ENCODE data around the gene NCKAP5L. TPM values are rescaled to one million over a fixed set of nuclear protein-coding genes. Genes with fewer than 3 reads are reported as not detected.
"Not testable (repeated sequence)": the region's sequence is repeated elsewhere in the genome, so short reads cannot be mapped to it uniquely, and the experiment has no call there.

Gene NCKAP5L
- total RNA-seq, 1 donor from 2014 or later = 19.3 TPM

- Histone ChIP-seq H3K27me3 (ENCODE audit: control insufficient read depth in 3 of 3, insufficient read depth in 3 of 3, low read length in 3 of 3) (peaks cover 0 to 9% (median 6%) of the 10 kb centered on the region in 3 donors), H3K9ac (ENCODE audit: low read depth in 1 of 3, low read length in 3 of 3) (no peak overlapping the region), H3K4me1 (ENCODE audit: control insufficient read depth in 3 of 3, insufficient read depth in 3 of 3, low read length in 3 of 3) (peaks cover 28 to 31% (median 29%) of the 10 kb centered on the region in 3 donors), H3K9me3 (ENCODE audit: control insufficient read depth in 3 of 3, low read length in 3 of 3) (no peaks in the 10 kb centered on the region), H3K4me3 (ENCODE audit: low read length in 3 of 3) (no peak overlapping the region), H3K36me3 (ENCODE audit: control insufficient read depth in 3 of 3, insufficient read depth in 3 of 3, low read length in 3 of 3) (no peaks in the 10 kb centered on the region), H3K27ac (ENCODE audit: low read depth, low read length) (no peak overlapping the region)
Measured at GRCh38 chr12:49865109-49865781, 37.0 kb upstream of the NCKAP5L start.

- Histone ChIP-seq H3K4me3 (ENCODE audit: low read length in 3 of 3) (no peak overlapping the region), H3K9me3 (ENCODE audit: control insufficient read depth in 3 of 3, low read length in 3 of 3) (no peaks in the 10 kb centered on the region), H3K27me3 (ENCODE audit: control insufficient read depth in 3 of 3, insufficient read depth in 3 of 3, low read length in 3 of 3) (peaks cover 0 to 9% (median 6%) of the 10 kb centered on the region in 3 donors), H3K4me1 (ENCODE audit: control insufficient read depth in 3 of 3, insufficient read depth in 3 of 3, low read length in 3 of 3) (peaks cover 26 to 29% (median 26%) of the 10 kb centered on the region in 3 donors), H3K27ac (ENCODE audit: low read depth, low read length) (no peak overlapping the region), H3K9ac (ENCODE audit: low read depth in 1 of 3, low read length in 3 of 3) (no peak overlapping the region), H3K36me3 (ENCODE audit: control insufficient read depth in 3 of 3, insufficient read depth in 3 of 3, low read length in 3 of 3) (no peaks in the 10 kb centered on the region)
Measured at GRCh38 chr12:49864798-49865090, 36.5 kb upstream of the NCKAP5L start.

GRCh38 chr12:49863946-49864797, 36.0 kb upstream of the NCKAP5L start:
- H3K9me3 ChIP-seq (ENCODE audit: control insufficient read depth in 3 of 3, low read length in 3 of 3) = no peaks in the 10 kb centered on the region
- H3K27me3 ChIP-seq (ENCODE audit: control insufficient read depth in 3 of 3, insufficient read depth in 3 of 3, low read length in 3 of 3) = peaks cover 0 to 9% (median 6%) of the 10 kb centered on the region in 3 donors
- no peak overlapping the region for H3K27ac ChIP-seq (ENCODE audit: low read depth, low read length)
- no peaks in the 10 kb centered on the region for H3K36me3 ChIP-seq (ENCODE audit: control insufficient read depth in 3 of 3, insufficient read depth in 3 of 3, low read length in 3 of 3)
- H3K9ac ChIP-seq (ENCODE audit: low read depth in 1 of 3, low read length in 3 of 3) = no peak overlapping the region
- H3K4me3 ChIP-seq (ENCODE audit: low read length in 3 of 3) = no peak overlapping the region
- H3K4me1 ChIP-seq (ENCODE audit: control insufficient read depth in 3 of 3, insufficient read depth in 3 of 3, low read length in 3 of 3) = peaks cover 20 to 23% (median 20%) of the 10 kb centered on the region in 3 donors

- H3K27ac ChIP-seq (ENCODE audit: low read depth, low read length); H3K36me3 ChIP-seq (ENCODE audit: control insufficient read depth in 3 of 3, insufficient read depth in 3 of 3, low read length in 3 of 3); H3K4me1 ChIP-seq (ENCODE audit: control insufficient read depth in 3 of 3, insufficient read depth in 3 of 3, low read length in 3 of 3); H3K4me3 ChIP-seq (ENCODE audit: low read length in 3 of 3); H3K9me3 ChIP-seq (ENCODE audit: control insufficient read depth in 3 of 3, low read length in 3 of 3); H3K9ac ChIP-seq (ENCODE audit: low read depth in 1 of 3, low read length in 3 of 3); H3K27me3 ChIP-seq (ENCODE audit: control insufficient read depth in 3 of 3, insufficient read depth in 3 of 3, low read length in 3 of 3): not testable (repeated sequence)
Measured at GRCh38 chr12:49860921-49861320, 32.7 kb upstream of the NCKAP5L start.

- H3K36me3 ChIP-seq (ENCODE audit: control insufficient read depth in 3 of 3, insufficient read depth in 3 of 3, low read length in 3 of 3); H3K9ac ChIP-seq (ENCODE audit: low read depth in 1 of 3, low read length in 3 of 3); H3K4me3 ChIP-seq (ENCODE audit: low read length in 3 of 3); H3K9me3 ChIP-seq (ENCODE audit: control insufficient read depth in 3 of 3, low read length in 3 of 3); H3K27me3 ChIP-seq (ENCODE audit: control insufficient read depth in 3 of 3, insufficient read depth in 3 of 3, low read length in 3 of 3); H3K4me1 ChIP-seq (ENCODE audit: control insufficient read depth in 3 of 3, insufficient read depth in 3 of 3, low read length in 3 of 3); H3K27ac ChIP-seq (ENCODE audit: low read depth, low read length): not testable (repeated sequence)
Measured at GRCh38 chr12:49855890-49856289, 27.7 kb upstream of the NCKAP5L start.

- Histone ChIP-seq H3K4me3 (ENCODE audit: low read length in 3 of 3) (no peak overlapping the region), H3K27me3 (ENCODE audit: control insufficient read depth in 3 of 3, insufficient read depth in 3 of 3, low read length in 3 of 3) (peaks cover 0 to 7% (median 0%) of the 10 kb centered on the region in 3 donors), H3K9ac (ENCODE audit: low read depth in 1 of 3, low read length in 3 of 3) (no peak overlapping the region), H3K4me1 (ENCODE audit: control insufficient read depth in 3 of 3, insufficient read depth in 3 of 3, low read length in 3 of 3) (no peaks in the 10 kb centered on the region), H3K9me3 (ENCODE audit: control insufficient read depth in 3 of 3, low read length in 3 of 3) (no peaks in the 10 kb centered on the region), H3K27ac (ENCODE audit: low read depth, low read length) (no peak overlapping the region), H3K36me3 (ENCODE audit: control insufficient read depth in 3 of 3, insufficient read depth in 3 of 3, low read length in 3 of 3) (no peaks in the 10 kb centered on the region)
Measured at GRCh38 chr12:49854976-49855375, 26.8 kb upstream of the NCKAP5L start.

GRCh38 chr12:49853671-49854070, 25.5 kb upstream of the NCKAP5L start:
- no peaks in the 10 kb centered on the region for H3K9me3 ChIP-seq (ENCODE audit: control insufficient read depth in 3 of 3, low read length in 3 of 3)
- no peaks in the 10 kb centered on the region for H3K36me3 ChIP-seq (ENCODE audit: control insufficient read depth in 3 of 3, insufficient read depth in 3 of 3, low read length in 3 of 3)
- no peak overlapping the region for H3K27ac ChIP-seq (ENCODE audit: low read depth, low read length)
- H3K4me1 ChIP-seq (ENCODE audit: control insufficient read depth in 3 of 3, insufficient read depth in 3 of 3, low read length in 3 of 3) = no peaks in the 10 kb centered on the region
- no peak overlapping the region for H3K9ac ChIP-seq (ENCODE audit: low read depth in 1 of 3, low read length in 3 of 3)
- no peak overlapping the region for H3K4me3 ChIP-seq (ENCODE audit: low read length in 3 of 3)
- H3K27me3 ChIP-seq (ENCODE audit: control insufficient read depth in 3 of 3, insufficient read depth in 3 of 3, low read length in 3 of 3) = peaks cover 0 to 11% (median 0%) of the 10 kb centered on the region in 3 donors

GRCh38 chr12:49847161-49847560, 18.9 kb upstream of the NCKAP5L start:
- Histone ChIP-seq H3K4me1 (ENCODE audit: control insufficient read depth in 3 of 3, insufficient read depth in 3 of 3, low read length in 3 of 3) (peaks cover 6 to 14% (median 10%) of the 10 kb centered on the region in 3 donors), H3K9me3 (ENCODE audit: control insufficient read depth in 3 of 3, low read length in 3 of 3) (no peaks in the 10 kb centered on the region), H3K27me3 (ENCODE audit: control insufficient read depth in 3 of 3, insufficient read depth in 3 of 3, low read length in 3 of 3) (peaks cover 5 to 15% (median 13%) of the 10 kb centered on the region in 3 donors), H3K36me3 (ENCODE audit: control insufficient read depth in 3 of 3, insufficient read depth in 3 of 3, low read length in 3 of 3) (no peaks in the 10 kb centered on the region), H3K27ac (ENCODE audit: low read depth, low read length) (no peak overlapping the region), H3K4me3 (ENCODE audit: low read length in 3 of 3) (no peak overlapping the region), H3K9ac (ENCODE audit: low read depth in 1 of 3, low read length in 3 of 3) (no peak overlapping the region)

GRCh38 chr12:49846032-49846431, 17.8 kb upstream of the NCKAP5L start:
- Histone ChIP-seq H3K4me1 (ENCODE audit: control insufficient read depth in 3 of 3, insufficient read depth in 3 of 3, low read length in 3 of 3) (peaks cover 11 to 21% (median 16%) of the 10 kb centered on the region in 3 donors), H3K4me3 (ENCODE audit: low read length in 3 of 3) (no peak overlapping the region), H3K9ac (ENCODE audit: low read depth in 1 of 3, low read length in 3 of 3) (no peak overlapping the region)

GRCh38 chr12:49843876-49844437, 15.7 kb upstream of the NCKAP5L start:
- no peaks in the 10 kb centered on the region for H3K36me3 ChIP-seq (ENCODE audit: control insufficient read depth in 3 of 3, insufficient read depth in 3 of 3, low read length in 3 of 3)
- H3K27me3 ChIP-seq (ENCODE audit: control insufficient read depth in 3 of 3, insufficient read depth in 3 of 3, low read length in 3 of 3) = peaks cover 5 to 13% (median 7%) of the 10 kb centered on the region in 3 donors
- H3K27ac ChIP-seq (ENCODE audit: low read depth, low read length) = no peak overlapping the region
- no peak overlapping the region for H3K9ac ChIP-seq (ENCODE audit: low read depth in 1 of 3, low read length in 3 of 3)
- H3K4me3 ChIP-seq (ENCODE audit: low read length in 3 of 3) = no peak overlapping the region
- H3K9me3 ChIP-seq (ENCODE audit: control insufficient read depth in 3 of 3, low read length in 3 of 3) = no peaks in the 10 kb centered on the region
- peaks cover 11 to 21% (median 16%) of the 10 kb centered on the region in 3 donors for H3K4me1 ChIP-seq (ENCODE audit: control insufficient read depth in 3 of 3, insufficient read depth in 3 of 3, low read length in 3 of 3)

More at GRCh38 chr12:49846032-49846431, 17.8 kb upstream of the NCKAP5L start:
- Histone ChIP-seq H3K27ac (ENCODE audit: low read depth, low read length) (no peak overlapping the region), H3K9me3 (ENCODE audit: control insufficient read depth in 3 of 3, low read length in 3 of 3) (no peaks in the 10 kb centered on the region), H3K36me3 (ENCODE audit: control insufficient read depth in 3 of 3, insufficient read depth in 3 of 3, low read length in 3 of 3) (no peaks in the 10 kb centered on the region), H3K27me3 (ENCODE audit: control insufficient read depth in 3 of 3, insufficient read depth in 3 of 3, low read length in 3 of 3) (peaks cover 5 to 13% (median 11%) of the 10 kb centered on the region in 3 donors)

Measured in skeletal muscle tissue (tissue), 4 donors.